DND-41 (cell line): ENCODE results near the gene CFAP251.

ENCODE experiments used
- ATAC-seq: fragments of 200-7000 bp; cut with Tn5 transposase; 3 replicates; pipeline ENCODE4 v1.9.1; 2021; ENCODE audit warnings: low read depth; ENCODE audit not compliant: insufficient read depth
- DNase-seq: peaks from one replicate; pipeline ENCODE4 v3.0.0-alpha.2; 2020
- H2AFZ ChIP-seq: 2 replicates; pipeline ENCODE4 v1.6.0; 2012; ENCODE audit warnings: low read depth, low read length
- H3K27ac ChIP-seq: 2 replicates; pipeline ENCODE4 v1.5.1; 2012; ENCODE audit warnings: low read length, inconsistent platforms
- H3K27me3 ChIP-seq: fragments of 200-600 bp; sonication (generic); 2 replicates; pipeline ENCODE4 v1.6.0; 2012; ENCODE audit warnings: low read length, mild to moderate bottlenecking, inconsistent platforms; ENCODE audit not compliant: insufficient read depth, poor library complexity
- H3K36me3 ChIP-seq: 2 replicates; pipeline ENCODE4 v1.5.1; 2012; ENCODE audit warnings: low read length, inconsistent platforms; ENCODE audit not compliant: insufficient read depth
- H3K4me1 ChIP-seq: 2 replicates; pipeline ENCODE4 v1.5.1; 2012; ENCODE audit warnings: mild to moderate bottlenecking, low read length; ENCODE audit not compliant: insufficient read depth
- H3K4me2 ChIP-seq: 2 replicates; pipeline ENCODE4 v1.6.0; 2012; ENCODE audit warnings: mild to moderate bottlenecking, moderate library complexity, low read length, inconsistent platforms; ENCODE audit not compliant: insufficient read depth
- H3K4me3 ChIP-seq, 2 experiments: fragments of 200-600 bp in 1 of 2; shearing (Covaris generic) in 1 of 2; 2 replicates each; pipeline ENCODE4 v1.5.1; 2012 to 2016; ENCODE audit warnings: inconsistent platforms in 2 of 2, low read length in 2 of 2, mild to moderate bottlenecking in 2 of 2, low read depth in 1 of 2, moderate library complexity in 1 of 2
- H3K79me2 ChIP-seq: 2 replicates; pipeline ENCODE4 v1.6.0; 2012; ENCODE audit warnings: low read length, inconsistent platforms; ENCODE audit not compliant: insufficient read depth
- H3K9ac ChIP-seq: 2 replicates; pipeline ENCODE4 v1.6.0; 2012; ENCODE audit warnings: low read depth, mild to moderate bottlenecking, inconsistent platforms, low read length, moderate library complexity
- H3K9me3 ChIP-seq: 2 replicates; pipeline ENCODE4 v1.5.1; 2012; ENCODE audit warnings: low read length, moderate library complexity, mild to moderate bottlenecking, inconsistent platforms; ENCODE audit not compliant: insufficient read depth, severe bottlenecking
- H4K20me1 ChIP-seq: 2 replicates; pipeline ENCODE4 v1.6.0; 2012; ENCODE audit warnings: low read length; ENCODE audit not compliant: insufficient read depth
- EZH2 ChIP-seq: IDR thresholded peaks from 3 replicates; pipeline ENCODE4 v1.6.1; 2012; ENCODE audit warnings: borderline replicate concordance, low read depth, mild to moderate bottlenecking, moderate library complexity, low read length, inconsistent platforms; ENCODE audit not compliant: severe bottlenecking
- TF ChIP-seq, protein P1 (sequence below): IDR thresholded peaks from 2 replicates; pipeline ENCODE4 v1.5.1; 2012; ENCODE audit warnings: borderline replicate concordance, low read length, moderate library complexity, mild to moderate bottlenecking; ENCODE audit not compliant: poor library complexity, severe bottlenecking; ENCODE audit errors: extremely low read depth

Gene CFAP251

DNA sequence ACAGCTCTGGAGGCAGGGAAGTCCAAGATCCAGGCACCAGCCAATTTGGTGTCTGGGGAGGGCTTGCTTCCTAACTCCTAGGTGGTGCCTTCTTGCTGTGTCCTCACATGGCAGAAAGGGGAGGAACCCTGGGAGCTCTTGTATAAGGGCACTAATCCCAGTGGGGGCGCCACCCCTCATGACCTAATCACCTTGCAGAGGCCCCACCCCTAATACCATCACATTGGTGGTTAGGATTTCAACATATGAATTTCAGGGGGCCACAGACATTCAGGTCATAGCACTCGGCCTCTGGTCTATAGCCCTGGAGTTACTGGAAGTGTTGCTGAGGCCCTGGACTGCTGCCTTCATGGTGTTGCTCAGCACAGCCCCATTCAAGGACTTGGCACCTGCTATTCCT is 15.2 kb upstream of the CFAP251 start:
- peak; percentile 57; the same call in 2 of the 3 replicates for ATAC-seq
- H3K4me2 ChIP-seq: no peak overlapping the region
- TF ChIP-seq, protein P1, sequence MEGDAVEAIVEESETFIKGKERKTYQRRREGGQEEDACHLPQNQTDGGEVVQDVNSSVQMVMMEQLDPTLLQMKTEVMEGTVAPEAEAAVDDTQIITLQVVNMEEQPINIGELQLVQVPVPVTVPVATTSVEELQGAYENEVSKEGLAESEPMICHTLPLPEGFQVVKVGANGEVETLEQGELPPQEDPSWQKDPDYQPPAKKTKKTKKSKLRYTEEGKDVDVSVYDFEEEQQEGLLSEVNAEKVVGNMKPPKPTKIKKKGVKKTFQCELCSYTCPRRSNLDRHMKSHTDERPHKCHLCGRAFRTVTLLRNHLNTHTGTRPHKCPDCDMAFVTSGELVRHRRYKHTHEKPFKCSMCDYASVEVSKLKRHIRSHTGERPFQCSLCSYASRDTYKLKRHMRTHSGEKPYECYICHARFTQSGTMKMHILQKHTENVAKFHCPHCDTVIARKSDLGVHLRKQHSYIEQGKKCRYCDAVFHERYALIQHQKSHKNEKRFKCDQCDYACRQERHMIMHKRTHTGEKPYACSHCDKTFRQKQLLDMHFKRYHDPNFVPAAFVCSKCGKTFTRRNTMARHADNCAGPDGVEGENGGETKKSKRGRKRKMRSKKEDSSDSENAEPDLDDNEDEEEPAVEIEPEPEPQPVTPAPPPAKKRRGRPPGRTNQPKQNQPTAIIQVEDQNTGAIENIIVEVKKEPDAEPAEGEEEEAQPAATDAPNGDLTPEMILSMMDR: no peak
- H3K36me3 ChIP-seq: peaks cover 67% of the 10 kb centered on the region
- H3K9ac ChIP-seq: no peak overlapping the region
- peak; percentile 15 for DNase-seq
- H3K9me3 ChIP-seq: no peaks in the 10 kb centered on the region
- no peaks in the 10 kb centered on the region for H3K27me3 ChIP-seq
- no peak overlapping the region for H3K27ac ChIP-seq
- H2AFZ ChIP-seq: no peak overlapping the region
- no peaks in the 10 kb centered on the region for H3K79me2 ChIP-seq
- H3K4me3 ChIP-seq: no peak overlapping the region
- no peaks in the 10 kb centered on the region for H4K20me1 ChIP-seq
- H3K4me1 ChIP-seq: no peaks in the 10 kb centered on the region

- ATAC-seq (no peak), DNase-seq (no peak)
- H3K9ac ChIP-seq: no peak overlapping the region
- H3K4me2 ChIP-seq: no peak overlapping the region
- H3K4me3 ChIP-seq: no peak overlapping the region
- H3K36me3 ChIP-seq: peaks cover 69% of the 10 kb centered on the region
- no peak overlapping the region for H2AFZ ChIP-seq
- no peak overlapping the region for H3K27ac ChIP-seq
- peaks cover 2% of the 10 kb centered on the region; the same call in 1 of the 2 replicates for H3K79me2 ChIP-seq
- no peaks in the 10 kb centered on the region for H3K9me3 ChIP-seq
- no peaks in the 10 kb centered on the region for H3K4me1 ChIP-seq
- TF ChIP-seq, protein P1: no peak
- no peak for TF ChIP-seq EZH2
- H3K27me3 ChIP-seq: no peaks in the 10 kb centered on the region
- H4K20me1 ChIP-seq: no peaks in the 10 kb centered on the region
These were observed 12.6 kb upstream of the CFAP251 start for GRCh38 chr12:121905746-121906145.

DNA sequence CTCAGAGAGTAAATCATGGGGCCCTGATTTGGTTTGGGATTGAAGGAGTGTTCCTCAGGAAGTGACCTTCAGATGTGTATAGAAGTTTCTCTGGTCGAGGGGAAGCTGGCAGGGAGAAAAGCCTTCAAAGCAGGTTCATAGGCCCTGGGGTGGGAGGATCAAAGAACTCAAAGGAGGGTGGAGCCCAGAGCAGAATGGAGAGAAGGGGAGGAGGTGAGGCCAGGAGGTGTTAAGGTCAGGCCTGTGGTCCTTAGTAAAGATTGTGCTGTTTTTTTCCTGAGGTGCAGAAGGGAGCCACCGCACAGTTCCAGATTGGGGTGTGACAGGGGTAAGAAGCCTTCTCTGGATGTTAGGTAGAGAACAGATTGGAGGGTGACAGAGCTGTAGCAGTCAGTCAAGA is 9.7 kb upstream of the CFAP251 start:
- no peaks in the 10 kb centered on the region for H3K4me1 ChIP-seq
- H3K27me3 ChIP-seq: no peaks in the 10 kb centered on the region
- H3K4me2 ChIP-seq: no peak overlapping the region
- TF ChIP-seq, protein P1: no peak
- no peaks in the 10 kb centered on the region for H4K20me1 ChIP-seq
- DNase-seq: no peak
- peak; percentile 45; the same call in 1 of the 3 replicates for ATAC-seq
- no peaks in the 10 kb centered on the region for H3K9me3 ChIP-seq
- no peak overlapping the region for H3K4me3 ChIP-seq
- H2AFZ ChIP-seq: no peak overlapping the region
- H3K79me2 ChIP-seq: peaks cover 5% of the 10 kb centered on the region
- no peak overlapping the region for H3K27ac ChIP-seq
- peaks cover 59% of the 10 kb centered on the region for H3K36me3 ChIP-seq
- no peak overlapping the region for H3K9ac ChIP-seq
